H1 (cell line): ENCODE results near the gene LPIN2. TPM values are rescaled to one million over a fixed set of nuclear protein-coding genes. Genes with fewer than 3 reads are reported as not detected.

ENCODE experiments used
- CTCF ChIA-PET: fragments of 300-600 bp; sonication (Branson Sonifier 250); formaldehyde crosslinking; loops from one replicate; lab custom pipeline; 2021; ENCODE audit not compliant: partially characterized antibody; lab: Charles Lee
- POLR2A ChIA-PET: fragments of 300-600 bp; sonication (Branson Sonifier 250); formaldehyde crosslinking; loops from one replicate; lab custom pipeline; 2021; ENCODE audit warnings: inconsistent platforms; ENCODE audit not compliant: partially characterized antibody; lab: Charles Lee
- DNase-seq, 2 experiments: peaks; one replicate each; pipeline versions ENCODE4 v3.0.0 to v3.0.0-alpha.2; 2010 to 2022; ENCODE audit warnings: low spot score in 2 of 2, low read depth in 1 of 2, mixed read lengths in 1 of 2
- FAIRE-seq: peaks from 2 replicates; lab custom pipeline; 2011; peaks lifted over from hg19 to GRCh38; lab: Jason Lieb, UNC
- H2AFZ ChIP-seq: 2 replicates; pipeline ENCODE4 v1.8.1; 2012; ENCODE audit warnings: low read length, inconsistent platforms
- H2AK5ac ChIP-seq: 2 replicates; pipeline ENCODE4 v1.6.1; 2013; ENCODE audit warnings: low read depth, low read length
- H2BK120ac ChIP-seq: replicated peaks from 2 replicates; pipeline ENCODE3; 2013; ENCODE audit warnings: low read depth, low read length, inconsistent platforms
- H2BK12ac ChIP-seq: 2 replicates; pipeline ENCODE4 v1.6.1; 2013; ENCODE audit warnings: low read depth, low read length
- H2BK15ac ChIP-seq: 2 replicates; pipeline ENCODE4 v1.6.1; 2013; ENCODE audit warnings: low read length
- H2BK20ac ChIP-seq: 2 replicates; pipeline ENCODE4 v1.6.1; 2013; ENCODE audit warnings: low read length
- H2BK5ac ChIP-seq: 2 replicates; pipeline ENCODE4 v1.6.1; 2013; ENCODE audit warnings: low read depth, low read length
- H3K14ac ChIP-seq: 2 replicates; pipeline ENCODE4 v1.6.1; 2013; ENCODE audit warnings: inconsistent platforms; ENCODE audit not compliant: insufficient read length
- H3K18ac ChIP-seq: 2 replicates; pipeline ENCODE4 v1.6.1; 2013; ENCODE audit warnings: low read length; ENCODE audit errors: extremely low read depth
- H3K23ac ChIP-seq: 2 replicates; pipeline ENCODE4 v1.6.1; 2013; ENCODE audit warnings: inconsistent platforms; ENCODE audit not compliant: insufficient read length
- H3K23me2 ChIP-seq: 2 replicates; pipeline ENCODE4 v1.6.1; 2013; ENCODE audit warnings: low read depth, low read length
- H3K27ac ChIP-seq: 2 replicates; pipeline ENCODE4 v1.6.1; 2011; ENCODE audit warnings: low read depth, low read length, inconsistent platforms
- H3K27me3 ChIP-seq, 4 experiments: replicated peaks in 1 of 4; 1 replicate in 1 of 4; 2 replicates in 3 of 4; pipeline versions ENCODE4 v1.6.1 to v1.8.1; 2011 to 2013; ENCODE audit warnings: low read length in 3 of 4, mild to moderate bottlenecking in 3 of 4, inconsistent platforms in 2 of 4, mixed read lengths in 2 of 4, moderate library complexity in 1 of 4; ENCODE audit not compliant: control insufficient read depth in 3 of 4, insufficient read depth in 3 of 4; ENCODE audit errors: extremely low read depth in 1 of 4
- H3K36me3 ChIP-seq, 4 experiments: 2 replicates each; pipeline versions ENCODE4 v1.6.1 to v1.8.1; 2011 to 2013; ENCODE audit warnings: mild to moderate bottlenecking in 4 of 4, low read length in 3 of 4, moderate library complexity in 2 of 4, control low read depth in 1 of 4, inconsistent platforms in 1 of 4; ENCODE audit not compliant: insufficient read depth in 4 of 4, control insufficient read depth in 2 of 4
- H3K4ac ChIP-seq: replicated peaks from 2 replicates; pipeline ENCODE3; 2013; ENCODE audit warnings: low read length, low read depth, mixed read lengths, inconsistent platforms; ENCODE audit not compliant: insufficient read length
- H3K4me1 ChIP-seq, 4 experiments: replicated peaks in 1 of 4; 1 replicate in 1 of 4; 2 replicates in 3 of 4; pipeline versions ENCODE4 v1.6.1 to v1.8.1; 2011 to 2013; ENCODE audit warnings: low read length in 3 of 4, inconsistent platforms in 2 of 4, mixed read lengths in 1 of 4; ENCODE audit not compliant: insufficient read depth in 4 of 4, control insufficient read depth in 3 of 4
- H3K4me2 ChIP-seq, 2 experiments: 2 replicates each; pipeline versions ENCODE4 v1.6.1 to v1.8.1; 2011 to 2013; ENCODE audit warnings: low read depth in 2 of 2, low read length in 2 of 2, control low read depth in 1 of 2, inconsistent platforms in 1 of 2, mild to moderate bottlenecking in 1 of 2; ENCODE audit not compliant: insufficient read depth in 1 of 2
- H3K4me3 ChIP-seq, 4 experiments: fragments of 200-600, 300-600 bp in 1 of 4; sonication (generic), shearing (Covaris generic), sonication (Bioruptor Twin) in 1 of 4; 2 replicates each; pipeline versions ENCODE4 v1.5.1 to v1.8.1; 2011 to 2016; ENCODE audit warnings: low read length in 4 of 4, low read depth in 3 of 4, control low read depth in 2 of 4, inconsistent platforms in 2 of 4, mild to moderate bottlenecking in 2 of 4, mixed read lengths in 1 of 4, moderate library complexity in 1 of 4; ENCODE audit not compliant: insufficient read depth in 2 of 4; ENCODE audit errors: extremely low read depth in 1 of 4
- H3K56ac ChIP-seq: replicated peaks from 2 replicates; pipeline ENCODE3; 2013; ENCODE audit warnings: low read depth, mild to moderate bottlenecking, mixed read lengths, low read length, inconsistent platforms; ENCODE audit not compliant: insufficient read length
- H3K79me1 ChIP-seq: 2 replicates; pipeline ENCODE4 v1.6.1; 2013; ENCODE audit warnings: low read depth, low read length, control low read depth
- H3K79me2 ChIP-seq, 2 experiments: 2 replicates each; pipeline versions ENCODE4 v1.6.1 to v1.8.1; 2012 to 2013; ENCODE audit warnings: low read length in 2 of 2, mild to moderate bottlenecking in 2 of 2, inconsistent platforms in 1 of 2; ENCODE audit not compliant: insufficient read depth in 2 of 2, control insufficient read depth in 1 of 2
- H3K9ac ChIP-seq, 4 experiments: replicated peaks in 1 of 4; 1 replicate in 1 of 4; 2 replicates in 3 of 4; pipeline versions ENCODE4 v1.6.1 to v1.8.1; 2011 to 2013; ENCODE audit warnings: low read depth in 3 of 4, low read length in 3 of 4, control low read depth in 2 of 4, mild to moderate bottlenecking in 2 of 4, moderate library complexity in 2 of 4, inconsistent platforms in 1 of 4; ENCODE audit errors: extremely low read depth in 1 of 4
- H3K9me3 ChIP-seq, 2 experiments: 2 replicates each; pipeline versions ENCODE4 v1.6.1 to v1.8.1; 2012 to 2013; ENCODE audit warnings: mild to moderate bottlenecking in 2 of 2, moderate library complexity in 2 of 2, control low read depth in 1 of 2, inconsistent platforms in 1 of 2, low read depth in 1 of 2, low read length in 1 of 2, mixed read lengths in 1 of 2; ENCODE audit not compliant: insufficient read depth in 2 of 2
- H4K20me1 ChIP-seq, 2 experiments: replicated peaks in 1 of 2; 2 replicates each; pipeline versions ENCODE3 to v1.8.1; 2011 to 2013; ENCODE audit warnings: inconsistent platforms in 2 of 2, low read length in 2 of 2, mild to moderate bottlenecking in 1 of 2; ENCODE audit not compliant: insufficient read depth in 2 of 2, control insufficient read depth in 1 of 2
- H4K5ac ChIP-seq: 2 replicates; pipeline ENCODE4 v1.6.1; 2013; ENCODE audit warnings: low read length, low read depth, mixed read lengths, inconsistent platforms; ENCODE audit not compliant: insufficient read length
- H4K8ac ChIP-seq: 2 replicates; pipeline ENCODE4 v1.8.0; 2013; ENCODE audit warnings: mild to moderate bottlenecking, moderate library complexity, low read length, inconsistent platforms; ENCODE audit not compliant: insufficient read depth; ENCODE audit errors: extremely low read depth
- H4K91ac ChIP-seq: replicated peaks from 2 replicates; pipeline ENCODE3; 2013; ENCODE audit warnings: low read length, mixed read lengths, inconsistent platforms; ENCODE audit not compliant: insufficient read length
- CEBPB ChIP-seq: IDR thresholded peaks from 2 replicates; pipeline ENCODE4 v1.6.1; 2012; ENCODE audit warnings: low read depth, low read length
- FOSL1 ChIP-seq: IDR thresholded peaks from 2 replicates; pipeline ENCODE4 v1.6.1; 2011; ENCODE audit warnings: mild to moderate bottlenecking, low read depth, low read length, moderate library complexity; ENCODE audit not compliant: insufficient read depth
- KDM5A ChIP-seq: fragments of 200-600 bp; IDR thresholded peaks from 2 replicates; pipeline ENCODE4 v1.7.1; 2012; ENCODE audit warnings: mild to moderate bottlenecking, low read length, inconsistent platforms, mixed read lengths
- WGBS, 2 experiments: shearing (Covaris generic) in 1 of 2; methylation state at CpG; one replicate each; pipeline versions ENCODE4 v1.1.6 to v1.1.7; 2013 to 2015; ENCODE audit warnings: low lambda C conversion rate in 2 of 2, mixed read lengths in 2 of 2, inconsistent platforms in 1 of 2, low coverage in 1 of 2, missing lambda C conversion rate in 1 of 2; ENCODE audit not compliant: insufficient replicate concordance in 2 of 2, insufficient coverage in 1 of 2, insufficient read length in 1 of 2; ENCODE audit errors: extremely low coverage in 1 of 2, missing lambda C conversion rate in 1 of 2; 5-methylcytosine and 5-hydroxymethylcytosine counted together
- polyA plus RNA-seq, 7 experiments: library from polyadenylated mRNA; depleted of rRNA in 3 of 7; stranded (reverse) in 5 of 7; unstranded in 2 of 7; fragments of >200 nt in 5 of 7; fragments of 200-250 nt in 2 of 7; gene quantifications; 1 replicate in 5 of 7; 2 replicates in 1 of 7; 4 replicates in 1 of 7; pipeline versions ENCODE4 v1.2.1 to v1.2.3, GENCODE V29; 2011 to 2013; ENCODE audit warnings: missing spikeins in 2 of 7, mixed read lengths in 2 of 7
- total RNA-seq: library from RNA; stranded (reverse); fragmentation: NEBNext Ultra II Directional; extraction: Animal tissue kit (Norgen Biotek cat#: 25700); gene quantifications from 2 replicates; pipeline ENCODE4 v1.2.1, GENCODE V29; 2021

Gene LPIN2
- total and polyA plus RNA-seq, 2 of the 8 experiments (the other 6 are each of a cell fraction or from before 2014, with no cell fraction given), result 7.4 to 14.2 TPM

- no peak for FAIRE-seq
- CTCF ChIA-PET, result interaction anchor here (1.4 kb wide), 1 partner anchor 89 kb away, joined by 3 read pairs; no protein-coding TSS in a partner anchor
Measured at GRCh38 chr18:3040173-3040572, 27.2 kb upstream of the LPIN2 start.

More at GRCh38 chr18:3040173-3040572, 27.2 kb upstream of the LPIN2 start:
- H2AFZ ChIP-seq, result no peak overlapping the region
- H2BK5ac ChIP-seq, result no peak overlapping the region
- no peak overlapping the region for H3K27ac ChIP-seq
- H3K23ac ChIP-seq, result no peak overlapping the region
- H4K5ac ChIP-seq, result no peak overlapping the region
- no peak overlapping the region for H3K9ac ChIP-seq
- H3K14ac ChIP-seq, result no peak overlapping the region
- no peak overlapping the region for H2BK15ac ChIP-seq
- H3K23me2 ChIP-seq, result no peaks in the 10 kb centered on the region
- no peak overlapping the region for H3K4me3 ChIP-seq
- H3K4ac ChIP-seq, result no peak overlapping the region
- H3K9me3 ChIP-seq, result no peaks in the 10 kb centered on the region
- H3K27me3 ChIP-seq, result no peaks in the 10 kb centered on the region
- no peak for TF ChIP-seq CEBPB
- TF ChIP-seq FOSL1, result no peak
- TF ChIP-seq KDM5A, result no peak
- H3K18ac ChIP-seq, result no peak overlapping the region
- H2BK12ac ChIP-seq, result no peak overlapping the region
- no peak overlapping the region for H2BK120ac ChIP-seq
- 89% methylated on average over 2 of the region's 2 CpGs; no CpG with 5 or more reads in 1 of the 2 experiments for WGBS, 2 experiments
- H2AK5ac ChIP-seq, result no peak overlapping the region
- no peaks in the 10 kb centered on the region; a peak in 1 of 7 replicates for H3K4me1 ChIP-seq
- no peak for DNase-seq
- no peak overlapping the region for H3K4me2 ChIP-seq
- H4K8ac ChIP-seq, result no peak overlapping the region
- H3K56ac ChIP-seq, result no peak overlapping the region
- POLR2A ChIA-PET, result no interaction called here
- no peaks in the 10 kb centered on the region for H3K79me1 ChIP-seq
- H4K20me1 ChIP-seq, result no peaks in the 10 kb centered on the region
- H3K79me2 ChIP-seq, result no peaks in the 10 kb centered on the region
- no peak overlapping the region for H2BK20ac ChIP-seq
- H4K91ac ChIP-seq, result no peak overlapping the region
- no peaks in the 10 kb centered on the region for H3K36me3 ChIP-seq
